ENCODE measurements around the gene NOVA2.

The NOVA2 gene

DNA sequence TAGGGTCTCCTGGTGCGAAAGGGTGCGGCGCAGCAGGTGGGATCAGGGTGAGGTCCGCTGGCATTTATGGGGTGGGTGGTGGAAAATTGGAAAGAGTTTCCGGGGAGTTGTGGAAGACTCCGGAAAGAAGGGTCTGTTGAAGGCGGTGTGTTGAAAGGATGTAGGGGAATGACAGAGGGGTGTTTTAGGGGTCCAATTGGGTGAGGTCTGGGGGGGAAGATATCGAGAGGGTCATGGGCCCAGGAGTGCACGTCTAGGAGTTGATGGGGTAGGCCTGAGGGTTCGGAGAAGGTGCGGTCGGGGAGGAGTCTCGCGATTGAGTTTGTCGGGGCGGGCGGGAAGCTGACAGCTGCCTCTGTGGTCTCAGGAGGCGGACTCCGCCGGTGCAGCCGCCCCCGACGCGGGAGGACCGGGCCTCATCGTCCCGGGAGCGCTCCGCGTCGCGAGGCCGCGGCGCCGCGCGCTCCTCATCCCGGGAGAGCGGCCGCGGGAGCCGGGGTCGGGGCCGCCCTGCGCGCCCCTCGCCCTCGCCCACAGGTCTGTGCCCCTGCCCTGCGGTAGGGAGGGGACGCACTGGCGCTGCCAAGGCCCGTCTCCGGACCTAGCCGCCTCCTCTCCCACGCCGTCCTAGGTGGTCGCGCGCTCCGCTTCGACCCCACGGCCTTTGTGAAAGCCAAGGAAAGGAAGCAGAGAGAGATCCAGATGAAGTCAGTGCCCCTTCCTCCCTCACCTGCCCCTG, 42.2 kb upstream of the NOVA2 start:
- Histone ChIP-seq H3K36me3 (ENCODE audit: insufficient read depth, low read length) (peaks cover 15% of the 10 kb centered on the region), H3K27me3 (ENCODE audit: insufficient read depth, low read length) (no peaks in the 10 kb centered on the region), H3K4me1 (ENCODE audit: insufficient read depth, low read length) (peaks cover 6% of the 10 kb centered on the region), H3K4me3 (ENCODE audit: low read length) (peak overlapping the region; percentile 35), H2AFZ (ENCODE audit: low read depth, low read length) (no peak overlapping the region), H3K9me3 (ENCODE audit: low read length) (no peaks in the 10 kb centered on the region)

- Histone ChIP-seq H3K36me3 (ENCODE audit: insufficient read depth, low read length) (peaks cover 17% of the 10 kb centered on the region), H3K4me1 (ENCODE audit: insufficient read depth, low read length) (peaks cover 6% of the 10 kb centered on the region), H3K9me3 (ENCODE audit: low read length) (no peaks in the 10 kb centered on the region), H2AFZ (ENCODE audit: low read depth, low read length) (no peak overlapping the region), H3K4me3 (ENCODE audit: low read length) (no peak overlapping the region), H3K27me3 (ENCODE audit: insufficient read depth, low read length) (no peaks in the 10 kb centered on the region)
Observed at GRCh38 chr19:46014941-46015686, 41.4 kb upstream of the NOVA2 start.

DNA sequence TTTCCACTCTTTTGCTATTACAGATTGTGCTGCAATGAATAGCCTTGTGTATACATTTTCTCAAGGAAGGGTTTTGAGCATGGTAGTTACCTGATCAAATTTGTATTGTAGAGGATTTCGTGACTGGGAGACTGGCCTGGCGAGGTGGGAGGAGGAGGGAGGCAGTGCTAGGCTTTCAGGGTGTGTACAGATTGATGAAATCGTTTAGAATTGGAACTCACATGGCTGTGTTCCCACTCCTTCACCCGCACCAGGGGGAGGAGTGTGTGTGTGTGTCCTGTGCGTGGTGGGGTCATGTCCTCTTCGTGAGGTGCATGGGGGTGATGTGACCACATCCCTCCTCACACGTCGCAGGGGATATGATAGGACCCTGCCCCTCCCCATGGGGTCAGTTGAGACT, 40.9 kb upstream of the NOVA2 start:
- H3K4me1 ChIP-seq (ENCODE audit: insufficient read depth, low read length): peaks cover 6% of the 10 kb centered on the region
- peaks cover 17% of the 10 kb centered on the region for H3K36me3 ChIP-seq (ENCODE audit: insufficient read depth, low read length)
- no peaks in the 10 kb centered on the region for H3K9me3 ChIP-seq (ENCODE audit: low read length)
- no peak overlapping the region for H2AFZ ChIP-seq (ENCODE audit: low read depth, low read length)
- H3K4me3 ChIP-seq (ENCODE audit: low read length): no peak overlapping the region
- no peaks in the 10 kb centered on the region for H3K27me3 ChIP-seq (ENCODE audit: insufficient read depth, low read length)

DNA sequence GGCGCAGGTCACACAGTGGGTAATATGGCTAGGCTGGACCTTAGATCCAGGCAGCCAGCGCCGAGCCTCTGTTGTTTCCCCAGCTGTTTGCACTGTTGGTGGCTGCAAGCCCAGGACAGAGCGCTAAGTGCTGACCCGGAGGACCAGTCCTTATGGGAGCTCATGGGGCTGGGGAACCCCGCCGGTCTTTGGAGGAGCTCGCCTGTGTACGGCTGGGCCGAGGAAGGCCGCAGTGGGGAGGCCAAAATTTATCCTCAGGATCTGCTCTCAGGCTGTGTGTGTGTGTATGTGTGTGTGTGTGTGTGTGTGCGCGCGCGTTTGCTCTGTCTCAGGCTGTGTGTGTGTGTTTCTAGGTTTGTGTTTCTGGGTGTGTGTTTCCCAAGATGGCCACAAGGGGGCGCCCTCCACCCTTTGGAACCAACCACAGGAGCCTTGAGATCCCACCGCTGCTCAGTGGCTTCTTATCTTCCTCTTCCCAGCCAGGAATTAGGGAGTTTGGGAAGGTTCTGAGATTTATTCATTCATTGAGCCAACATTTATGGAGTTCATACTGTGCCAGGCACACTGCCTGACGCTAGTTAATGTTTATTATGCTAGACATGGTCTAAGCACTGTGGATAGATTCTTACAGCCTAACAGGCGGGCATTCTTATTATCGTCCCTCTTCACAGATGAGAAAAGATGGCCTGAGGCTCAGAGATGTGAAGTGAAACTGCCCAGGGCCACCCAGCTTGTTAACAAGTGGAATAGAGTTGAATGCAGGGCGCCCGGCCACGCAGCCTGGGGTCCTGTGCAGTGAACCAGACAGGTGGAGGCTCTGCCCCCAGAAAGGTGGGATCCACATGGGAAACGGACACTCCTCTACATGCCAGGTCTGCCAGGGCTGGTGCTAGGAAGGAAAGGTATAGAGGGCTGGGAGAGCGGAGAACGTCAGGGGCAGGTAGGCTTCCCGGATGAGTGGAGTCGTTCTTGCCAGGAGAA, 36.2 kb upstream of the NOVA2 start:
- no peaks in the 10 kb centered on the region for H3K27me3 ChIP-seq (ENCODE audit: insufficient read depth, low read length)
- peaks cover 22% of the 10 kb centered on the region for H3K36me3 ChIP-seq (ENCODE audit: insufficient read depth, low read length)
- no peak overlapping the region for H2AFZ ChIP-seq (ENCODE audit: low read depth, low read length)
- H3K9me3 ChIP-seq (ENCODE audit: low read length): no peaks in the 10 kb centered on the region
- H3K4me1 ChIP-seq (ENCODE audit: insufficient read depth, low read length): peaks cover 8% of the 10 kb centered on the region
- H3K4me3 ChIP-seq (ENCODE audit: low read length): no peak overlapping the region

DNA sequence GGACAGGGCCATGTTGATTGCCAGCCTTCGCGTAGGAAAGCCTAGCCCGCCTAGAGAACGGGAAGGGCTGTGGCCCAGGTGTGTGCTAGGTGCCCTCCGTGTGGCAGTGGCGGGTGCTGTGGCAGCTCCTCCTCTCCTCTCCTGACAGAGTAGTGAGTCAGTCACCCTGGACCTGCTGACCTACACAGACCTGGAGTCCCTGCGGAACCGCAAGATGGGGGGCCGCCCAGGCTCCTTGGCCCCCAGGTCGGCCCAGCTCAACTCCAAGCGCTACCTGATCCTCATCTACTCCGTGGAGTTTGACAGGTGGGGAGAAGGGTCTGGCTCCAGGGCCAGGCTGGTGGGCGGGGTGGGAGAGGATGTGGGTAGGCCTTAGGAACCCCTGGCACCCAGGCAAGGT, 32.7 kb upstream of the NOVA2 start:
- Histone ChIP-seq H2AFZ (ENCODE audit: low read depth, low read length) (no peak overlapping the region), H3K27me3 (ENCODE audit: insufficient read depth, low read length) (no peaks in the 10 kb centered on the region), H3K36me3 (ENCODE audit: insufficient read depth, low read length) (peaks cover 25% of the 10 kb centered on the region), H3K9me3 (ENCODE audit: low read length) (no peaks in the 10 kb centered on the region), H3K4me1 (ENCODE audit: insufficient read depth, low read length) (peaks cover 8% of the 10 kb centered on the region), H3K4me3 (ENCODE audit: low read length) (no peak overlapping the region)

GRCh38 chr19:46002678-46003275, 29.1 kb upstream of the NOVA2 start:
- no peak overlapping the region for H3K4me3 ChIP-seq (ENCODE audit: low read length)

GRCh38 chr19:46000491-46001246, 27.0 kb upstream of the NOVA2 start:
- H3K9me3 ChIP-seq (ENCODE audit: low read length): no peaks in the 10 kb centered on the region
- H3K4me1 ChIP-seq (ENCODE audit: insufficient read depth, low read length): peaks cover 14% of the 10 kb centered on the region
- H2AFZ ChIP-seq (ENCODE audit: low read depth, low read length): no peak overlapping the region
- H3K27me3 ChIP-seq (ENCODE audit: insufficient read depth, low read length): no peaks in the 10 kb centered on the region
- no peak overlapping the region for H3K4me3 ChIP-seq (ENCODE audit: low read length)
- H3K36me3 ChIP-seq (ENCODE audit: insufficient read depth, low read length): peaks cover 17% of the 10 kb centered on the region

More at GRCh38 chr19:46002678-46003275, 29.1 kb upstream of the NOVA2 start:
- Histone ChIP-seq H3K36me3 (ENCODE audit: insufficient read depth, low read length) (peaks cover 25% of the 10 kb centered on the region), H3K27me3 (ENCODE audit: insufficient read depth, low read length) (no peaks in the 10 kb centered on the region), H3K9me3 (ENCODE audit: low read length) (no peaks in the 10 kb centered on the region), H2AFZ (ENCODE audit: low read depth, low read length) (no peak overlapping the region), H3K4me1 (ENCODE audit: insufficient read depth, low read length) (peaks cover 15% of the 10 kb centered on the region)

DNA sequence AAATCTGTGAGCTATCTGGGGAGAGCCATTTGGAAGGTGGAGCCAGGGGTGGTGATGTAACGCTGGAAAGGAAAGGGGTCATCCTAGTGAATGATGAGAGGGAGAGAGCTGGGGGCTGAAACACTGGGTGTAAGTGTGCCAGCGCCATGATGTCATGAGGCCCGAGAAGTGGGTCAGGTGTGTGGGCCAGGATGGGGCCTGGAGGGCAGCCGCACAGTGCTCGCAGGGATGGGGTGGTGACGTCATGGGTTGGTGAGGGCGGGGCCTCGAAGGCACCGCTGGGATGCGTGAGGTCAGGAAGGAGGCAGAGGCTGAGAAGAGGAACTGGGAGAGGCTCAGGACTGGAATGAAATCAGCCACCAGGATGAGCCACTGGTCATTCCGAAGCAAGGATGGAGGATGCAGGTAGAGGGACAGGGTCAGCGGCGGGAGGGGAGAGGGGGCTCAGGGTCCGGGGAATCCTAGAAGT, 26.0 kb upstream of the NOVA2 start:
- Histone ChIP-seq H3K4me3 (ENCODE audit: low read length) (no peak overlapping the region), H3K4me1 (ENCODE audit: insufficient read depth, low read length) (peaks cover 15% of the 10 kb centered on the region), H2AFZ (ENCODE audit: low read depth, low read length) (no peak overlapping the region), H3K36me3 (ENCODE audit: insufficient read depth, low read length) (peaks cover 14% of the 10 kb centered on the region), H3K9me3 (ENCODE audit: low read length) (no peaks in the 10 kb centered on the region), H3K27me3 (ENCODE audit: insufficient read depth, low read length) (no peaks in the 10 kb centered on the region)

- Histone ChIP-seq H3K4me1 (ENCODE audit: insufficient read depth, low read length) (peaks cover 17% of the 10 kb centered on the region), H3K36me3 (ENCODE audit: insufficient read depth, low read length) (peaks cover 14% of the 10 kb centered on the region), H2AFZ (ENCODE audit: low read depth, low read length) (no peak overlapping the region), H3K9me3 (ENCODE audit: low read length) (no peaks in the 10 kb centered on the region), H3K4me3 (ENCODE audit: low read length) (no peak overlapping the region), H3K27me3 (ENCODE audit: insufficient read depth, low read length) (no peaks in the 10 kb centered on the region)
Observed at GRCh38 chr19:45998834-45999233, 25.2 kb upstream of the NOVA2 start.

DNA sequence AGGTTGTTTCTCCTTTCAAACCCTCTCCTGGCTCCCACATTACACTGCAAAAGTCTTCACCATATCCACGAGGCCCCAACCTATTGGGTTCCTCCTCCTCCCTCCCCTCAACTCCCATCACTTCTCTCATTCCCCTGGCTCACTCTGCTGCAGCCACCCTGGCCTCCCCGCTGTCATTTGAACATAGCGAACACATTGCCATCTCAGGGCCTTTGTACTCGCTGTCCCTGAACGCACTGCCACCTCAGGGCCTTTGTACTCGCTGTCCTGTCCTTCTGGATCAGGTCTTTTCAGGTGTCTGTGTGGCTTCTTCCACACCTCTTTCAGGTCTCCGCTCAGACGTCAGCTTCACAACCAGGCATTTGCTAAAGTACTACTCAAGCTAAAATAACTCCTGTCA, 23.3 kb upstream of the NOVA2 start:
- H3K36me3 ChIP-seq (ENCODE audit: insufficient read depth, low read length): peaks cover 8% of the 10 kb centered on the region
- H3K4me1 ChIP-seq (ENCODE audit: insufficient read depth, low read length): peaks cover 17% of the 10 kb centered on the region
- H3K27me3 ChIP-seq (ENCODE audit: insufficient read depth, low read length): no peaks in the 10 kb centered on the region
- no peaks in the 10 kb centered on the region for H3K9me3 ChIP-seq (ENCODE audit: low read length)
- no peak overlapping the region for H3K4me3 ChIP-seq (ENCODE audit: low read length)
- no peak overlapping the region for H2AFZ ChIP-seq (ENCODE audit: low read depth, low read length)

- Histone ChIP-seq H3K9me3 (ENCODE audit: low read length) (no peaks in the 10 kb centered on the region), H3K36me3 (ENCODE audit: insufficient read depth, low read length) (peaks cover 3% of the 10 kb centered on the region), H3K4me3 (ENCODE audit: low read length) (peak overlapping the region; percentile 90), H3K4me1 (ENCODE audit: insufficient read depth, low read length) (peaks cover 17% of the 10 kb centered on the region), H2AFZ (ENCODE audit: low read depth, low read length) (peak overlapping the region; percentile 29), H3K27me3 (ENCODE audit: insufficient read depth, low read length) (no peaks in the 10 kb centered on the region)
Observed at GRCh38 chr19:45995715-45996385, 22.2 kb upstream of the NOVA2 start.
